Measurements from ENCODE around the gene ORM2.
"Not testable (repeated sequence)": the region's sequence is repeated elsewhere in the genome, so short reads cannot be mapped to it uniquely, and the experiment has no call there.

DNA sequence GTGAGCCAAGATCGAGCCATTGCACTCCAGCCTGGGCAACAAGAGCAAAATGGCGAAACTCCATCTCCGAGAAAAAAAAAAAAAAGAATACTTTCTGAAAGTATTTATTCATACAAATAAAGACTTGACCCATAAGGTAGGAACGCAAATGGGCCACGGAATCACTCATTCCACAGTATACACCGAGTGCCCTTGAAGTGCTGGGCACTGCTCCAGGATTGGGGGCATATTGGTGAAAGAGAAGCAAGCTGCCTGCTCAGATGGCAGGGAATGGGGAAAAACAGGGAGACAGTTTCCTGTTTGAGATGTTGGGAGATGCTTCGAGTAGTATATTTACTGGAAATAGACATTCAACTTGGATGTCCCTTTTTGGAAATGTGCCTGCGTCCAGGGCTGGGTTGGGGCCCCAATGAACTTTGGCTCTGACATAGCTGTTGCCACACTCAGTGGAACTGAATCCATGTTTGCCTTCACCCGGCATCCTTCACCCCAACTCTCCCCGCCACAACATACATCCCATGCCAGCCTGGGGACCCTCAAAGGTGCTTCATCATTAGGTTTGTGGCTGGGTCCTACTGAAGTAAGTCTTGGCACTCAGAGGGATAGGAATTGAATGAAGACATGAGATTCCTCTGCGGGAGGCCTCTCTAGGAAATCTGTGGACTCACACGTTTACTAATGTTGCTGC lies 588 bp upstream of the ORM2 start:
- TF ChIP-seq, protein P1, sequence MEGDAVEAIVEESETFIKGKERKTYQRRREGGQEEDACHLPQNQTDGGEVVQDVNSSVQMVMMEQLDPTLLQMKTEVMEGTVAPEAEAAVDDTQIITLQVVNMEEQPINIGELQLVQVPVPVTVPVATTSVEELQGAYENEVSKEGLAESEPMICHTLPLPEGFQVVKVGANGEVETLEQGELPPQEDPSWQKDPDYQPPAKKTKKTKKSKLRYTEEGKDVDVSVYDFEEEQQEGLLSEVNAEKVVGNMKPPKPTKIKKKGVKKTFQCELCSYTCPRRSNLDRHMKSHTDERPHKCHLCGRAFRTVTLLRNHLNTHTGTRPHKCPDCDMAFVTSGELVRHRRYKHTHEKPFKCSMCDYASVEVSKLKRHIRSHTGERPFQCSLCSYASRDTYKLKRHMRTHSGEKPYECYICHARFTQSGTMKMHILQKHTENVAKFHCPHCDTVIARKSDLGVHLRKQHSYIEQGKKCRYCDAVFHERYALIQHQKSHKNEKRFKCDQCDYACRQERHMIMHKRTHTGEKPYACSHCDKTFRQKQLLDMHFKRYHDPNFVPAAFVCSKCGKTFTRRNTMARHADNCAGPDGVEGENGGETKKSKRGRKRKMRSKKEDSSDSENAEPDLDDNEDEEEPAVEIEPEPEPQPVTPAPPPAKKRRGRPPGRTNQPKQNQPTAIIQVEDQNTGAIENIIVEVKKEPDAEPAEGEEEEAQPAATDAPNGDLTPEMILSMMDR (IDR thresholded peaks at IDR 0.05): not testable (repeated sequence)
- not testable (repeated sequence) for TF ChIP-seq EZH2 (IDR thresholded peaks at IDR 0.05)

Measured in neural progenitor cell (in vitro differentiated cells).